GM18505 (cell line): ENCODE results near the gene UBE2E3.

Experiments
- ATAC-seq: cut with Tn5 transposase; IDR thresholded peaks from one replicate; pipeline ENCODE4 v1.9.1; 2021; ENCODE audit not compliant: unreplicated experiment
- POLR2A ChIP-seq: IDR thresholded peaks from 4 replicates; pipeline ENCODE4 v1.6.1; 2011; ENCODE audit warnings: borderline replicate concordance; ENCODE audit not compliant: insufficient read depth, insufficient read length; ENCODE audit errors: extremely low read depth

The UBE2E3 gene

GRCh38 chr2:180991361-180991760 lies 11.0 kb downstream of the UBE2E3 start:
- ATAC-seq, result no peak

DNA sequence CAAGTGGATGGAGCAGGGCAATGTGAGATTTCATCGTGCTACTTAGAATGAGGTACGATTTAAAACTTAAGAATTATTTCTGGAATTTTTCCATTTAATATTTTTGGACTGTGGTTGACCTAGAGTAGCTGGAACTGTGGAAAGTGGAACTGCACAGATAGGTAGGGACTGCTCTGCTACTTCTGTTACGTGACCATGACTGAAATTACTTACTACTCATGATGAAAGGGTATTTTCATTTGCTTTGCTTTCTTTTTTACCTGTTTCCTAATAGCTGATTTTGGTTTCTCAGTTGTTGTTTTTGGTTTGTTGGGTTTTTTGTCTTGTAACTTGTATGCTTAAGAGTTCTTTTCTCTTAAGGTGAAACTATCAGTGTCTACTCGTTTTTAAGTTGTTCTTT lies 11.4 kb downstream of the UBE2E3 start:
- no peak for ATAC-seq
- TF ChIP-seq POLR2A, result no peak

More at GRCh38 chr2:180991361-180991760, 11.0 kb downstream of the UBE2E3 start:
- no peak for TF ChIP-seq POLR2A

GRCh38 chr2:180992994-180993393 lies 12.6 kb downstream of the UBE2E3 start:
- no peak for ATAC-seq
- no peak for TF ChIP-seq POLR2A

DNA sequence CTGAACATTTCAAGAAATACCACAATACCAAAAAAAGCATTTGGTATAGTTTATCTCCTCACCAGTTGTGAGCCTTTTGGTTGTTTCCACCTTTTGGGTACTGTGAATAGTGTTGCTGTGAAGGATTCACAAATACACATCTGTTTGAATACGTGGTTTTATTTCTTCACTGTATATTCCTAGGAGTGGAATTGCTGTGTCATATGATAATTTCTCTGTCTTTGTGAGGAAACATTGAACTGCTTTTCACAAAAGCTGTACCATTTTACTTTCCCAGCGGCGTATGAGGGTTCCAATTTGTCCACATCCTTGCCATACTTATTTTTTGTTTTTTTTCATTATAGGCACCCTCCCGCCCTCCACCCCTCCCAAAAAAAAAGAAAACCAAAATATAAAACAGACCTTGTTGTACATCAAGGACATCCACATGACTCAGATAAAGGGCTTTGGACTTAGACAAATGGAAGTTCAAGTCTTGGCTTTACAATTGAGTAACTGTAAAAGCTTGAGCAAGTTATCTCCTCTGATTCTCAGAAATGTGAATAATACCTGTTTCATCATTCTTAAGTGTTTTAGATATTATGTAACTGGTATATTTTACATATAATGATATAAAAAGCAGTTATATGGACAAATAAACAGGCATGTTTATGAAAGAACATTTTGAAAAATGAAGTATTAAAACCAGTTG lies 19.0 kb downstream of the UBE2E3 start:
- no peak for TF ChIP-seq POLR2A
- no peak for ATAC-seq

GRCh38 chr2:181004647-181005325 lies 24.4 kb downstream of the UBE2E3 start:
- TF ChIP-seq POLR2A, result no peak
- ATAC-seq, result no peak

DNA sequence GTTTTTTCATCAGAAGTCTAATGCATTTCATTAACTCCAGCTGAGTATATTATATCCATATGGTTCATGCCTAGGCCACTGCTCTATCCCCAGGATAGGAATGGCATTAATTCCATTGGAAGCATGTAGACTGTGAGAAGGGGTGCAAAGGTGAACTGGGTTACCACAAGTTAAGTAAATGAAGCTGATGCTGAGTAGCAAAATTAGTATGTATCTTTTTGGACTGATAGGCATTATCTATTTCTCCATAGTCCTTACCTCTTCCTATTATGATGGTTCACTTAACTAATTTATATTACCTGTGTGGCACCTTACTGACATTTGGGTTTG lies 24.9 kb downstream of the UBE2E3 start:
- ATAC-seq, result no peak
- TF ChIP-seq POLR2A, result no peak

GRCh38 chr2:181005809-181006208 lies 25.4 kb downstream of the UBE2E3 start:
- no peak for ATAC-seq
- TF ChIP-seq POLR2A, result no peak

DNA sequence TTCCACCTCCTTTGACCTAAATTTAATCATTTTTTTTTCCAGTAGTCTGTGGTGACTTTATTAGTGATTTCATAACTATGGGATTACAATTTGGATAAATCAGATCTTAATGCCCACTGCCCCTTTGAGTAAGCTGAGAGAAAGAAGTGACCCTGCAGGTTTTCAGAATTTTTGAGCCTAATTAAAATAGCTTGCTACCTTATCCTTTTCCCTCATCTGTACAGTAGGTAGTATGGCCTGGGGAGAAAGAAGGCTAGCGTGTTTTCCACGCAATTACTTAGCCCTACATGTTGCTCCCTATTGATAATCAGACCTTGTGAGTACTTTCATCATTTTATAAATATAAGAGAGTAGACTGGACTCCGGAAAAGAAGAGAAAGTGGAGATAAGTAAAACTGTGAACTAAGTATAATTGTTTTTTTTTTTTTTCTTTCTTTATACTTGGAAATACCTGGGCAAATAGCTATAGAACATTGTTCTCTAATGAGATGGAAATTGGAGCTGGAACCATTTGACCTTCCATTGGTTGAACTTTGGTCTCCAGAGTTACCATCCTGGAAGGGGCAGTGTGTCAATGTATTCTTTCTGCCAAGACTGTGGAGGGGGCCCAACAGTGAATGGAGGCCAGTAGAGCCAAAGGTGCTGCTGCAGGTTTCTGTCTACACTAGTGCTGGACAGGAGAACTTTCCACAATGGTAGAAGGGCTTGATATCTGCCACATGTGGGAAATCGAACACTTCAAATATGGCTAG lies 26.9 kb downstream of the UBE2E3 start:
- TF ChIP-seq POLR2A, result no peak

GRCh38 chr2:181008407-181008806 lies 28.0 kb downstream of the UBE2E3 start:
- ATAC-seq, result no peak
- no peak for TF ChIP-seq POLR2A

More for the DNA sequence above, 26.9 kb downstream of the UBE2E3 start:
- no peak for ATAC-seq

GRCh38 chr2:181021199-181021789 lies 40.9 kb downstream of the UBE2E3 start:
- ATAC-seq, result no peak
- no peak for TF ChIP-seq POLR2A

- no peak for ATAC-seq
- no peak for TF ChIP-seq POLR2A
Observed at GRCh38 chr2:181022652-181023051, 42.2 kb downstream of the UBE2E3 start.

DNA sequence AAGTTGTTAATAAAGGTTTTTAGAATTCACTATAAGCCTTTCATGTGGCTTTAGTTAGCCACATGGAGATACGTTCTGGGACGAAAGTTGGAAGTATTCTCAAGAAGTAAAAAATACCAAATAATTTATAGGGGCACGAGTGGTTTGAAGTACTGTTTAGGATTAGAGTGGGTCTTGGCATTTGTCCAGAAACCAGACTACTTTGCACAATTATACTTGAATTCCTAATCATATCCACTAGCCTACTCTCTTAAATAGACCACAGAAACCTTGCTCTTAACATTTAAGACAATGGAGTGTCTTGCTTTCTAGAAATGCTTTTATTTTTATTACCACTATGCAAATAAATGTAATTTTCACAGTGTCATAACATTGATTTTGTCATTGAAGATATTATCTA lies 44.6 kb downstream of the UBE2E3 start:
- ATAC-seq, result no peak
- no peak for TF ChIP-seq POLR2A

DNA sequence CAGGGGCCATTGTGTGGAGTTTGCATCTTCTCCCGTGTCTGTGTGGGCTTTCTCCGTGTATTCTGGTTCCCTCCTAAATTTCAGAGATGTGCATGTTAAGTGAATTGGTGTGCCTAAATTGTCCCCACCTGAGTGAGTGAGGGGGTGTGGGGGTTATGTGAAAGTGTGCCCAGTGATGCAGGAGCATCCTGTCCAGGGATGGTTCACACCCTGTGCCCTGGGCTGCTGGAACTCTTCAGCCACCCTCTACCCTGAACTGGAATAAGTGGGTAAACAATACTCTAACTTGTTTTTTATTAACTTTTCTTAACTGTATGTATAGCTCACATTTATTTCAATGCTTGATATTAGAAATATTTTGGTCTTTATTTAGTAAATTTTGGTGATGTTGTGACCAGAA lies 56.0 kb downstream of the UBE2E3 start:
- peak; percentile 59 for ATAC-seq
- TF ChIP-seq POLR2A, result no peak
